ENCODE data around the gene PLIN1.

Gene PLIN1

DNA sequence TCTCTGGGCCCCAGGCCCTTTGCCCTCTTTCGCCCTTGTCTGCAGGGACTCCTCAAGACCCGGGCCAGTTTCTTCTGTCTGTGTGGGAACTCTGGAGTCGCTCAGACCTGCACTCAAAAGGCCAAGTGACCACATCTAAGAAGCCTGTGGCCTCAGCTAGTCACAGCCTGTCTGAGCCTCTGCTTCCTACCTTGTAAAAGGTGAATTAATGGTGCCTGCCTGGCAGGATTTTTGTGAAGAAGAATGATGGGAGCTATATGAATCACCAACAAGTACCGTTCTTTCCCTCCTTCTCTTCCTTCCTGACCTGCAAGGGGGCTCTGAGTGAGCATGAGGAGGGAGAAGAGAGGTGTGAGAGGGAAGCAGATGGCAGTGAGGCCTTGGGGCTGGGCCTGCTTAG lies 7.5 kb downstream of the PLIN1 start:
- no peak for FAIRE-seq

DNA sequence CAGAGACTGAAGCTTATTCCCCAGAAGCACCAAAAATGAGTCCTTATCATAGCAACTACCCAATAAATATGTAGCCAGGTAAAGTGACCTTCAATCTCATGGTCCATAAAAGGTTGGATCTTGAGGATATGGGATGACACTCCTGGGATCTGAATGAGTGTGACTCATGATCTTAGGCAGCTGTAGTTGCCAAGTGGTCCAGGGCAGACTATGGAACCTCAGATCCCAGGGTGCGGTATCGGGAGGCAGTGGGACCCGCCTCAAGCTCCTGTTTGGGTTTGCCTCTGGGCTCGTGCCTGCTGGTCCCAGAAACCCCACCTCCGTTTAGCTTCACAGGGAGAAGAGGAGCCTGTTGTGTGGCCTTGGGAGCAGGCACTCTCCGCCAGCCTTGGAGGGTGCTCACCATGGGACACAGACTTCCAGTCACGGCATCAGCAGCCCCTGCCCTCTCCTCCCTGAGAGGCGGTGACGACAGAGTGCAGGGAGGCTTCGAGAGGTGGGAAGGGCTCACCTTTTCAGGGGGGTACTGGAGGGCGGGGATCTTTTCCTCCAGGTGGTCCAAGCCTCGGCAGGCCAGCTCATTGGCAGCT lies 8.1 kb downstream of the PLIN1 start:
- no peak for FAIRE-seq

DNA sequence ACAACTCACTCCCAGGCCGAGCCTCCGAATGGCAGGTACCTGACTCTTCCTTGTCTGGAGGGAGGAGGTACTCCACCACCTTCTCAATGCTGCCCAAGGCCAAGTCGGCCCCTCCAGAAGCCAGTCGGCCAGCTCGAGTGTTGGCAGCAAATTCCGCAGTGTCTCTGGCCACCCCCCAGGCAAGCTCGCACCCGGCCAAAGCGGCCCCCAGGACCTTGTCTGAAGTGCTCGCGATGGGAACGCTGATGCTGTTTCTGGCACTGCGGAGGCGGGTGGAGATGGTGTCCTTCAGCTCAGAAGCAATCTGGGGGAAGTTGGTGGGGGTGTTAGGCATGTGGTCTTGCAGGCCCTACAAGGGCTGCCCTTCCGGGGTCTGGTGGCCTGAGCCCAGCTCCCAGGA lies 9.2 kb downstream of the PLIN1 start:
- FAIRE-seq = no peak

DNA sequence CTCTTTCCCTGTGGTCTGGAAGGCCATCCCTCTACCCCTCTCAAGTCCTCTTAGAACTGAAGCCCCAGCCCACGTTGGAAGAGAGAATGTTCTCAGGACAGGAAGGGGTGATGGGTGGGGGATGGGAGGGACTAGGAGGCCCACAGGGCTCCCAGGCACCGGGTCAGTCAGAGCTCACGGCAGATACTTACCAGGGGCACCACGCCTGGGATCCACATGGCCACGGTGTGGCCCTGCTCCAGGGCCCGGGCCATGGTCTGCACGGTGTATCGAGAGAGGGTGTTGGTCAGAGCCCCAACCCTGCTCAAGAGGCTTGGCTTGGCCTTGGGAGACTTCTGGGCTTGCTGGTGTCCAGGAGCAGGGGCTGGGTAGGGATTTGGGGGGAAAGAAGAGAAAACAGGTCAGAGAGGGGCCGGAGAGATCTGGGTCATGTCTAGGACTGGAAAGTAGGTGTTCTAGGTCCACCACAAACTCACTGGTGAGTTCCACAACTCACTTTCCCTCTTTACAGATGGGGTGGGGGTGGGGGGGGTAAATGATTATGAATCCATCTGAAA lies 9.8 kb downstream of the PLIN1 start:
- no peak for FAIRE-seq

GRCh38 chr15:89668171-89668570 lies 11.0 kb downstream of the PLIN1 start:
- FAIRE-seq = no peak

DNA sequence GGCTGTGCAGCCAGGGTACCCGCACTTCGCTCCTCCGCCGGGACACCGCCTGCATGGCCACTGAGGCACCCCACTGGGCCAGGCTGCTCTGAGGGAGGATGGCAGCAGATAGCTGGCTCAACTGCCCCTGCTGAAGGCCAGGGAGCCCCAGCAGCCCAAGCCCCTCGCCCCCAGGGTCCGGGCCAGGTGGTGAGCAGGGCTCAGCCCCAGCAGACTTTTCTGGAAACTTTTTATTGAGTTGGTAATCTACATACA lies 11.5 kb downstream of the PLIN1 start:
- FAIRE-seq = no peak

DNA sequence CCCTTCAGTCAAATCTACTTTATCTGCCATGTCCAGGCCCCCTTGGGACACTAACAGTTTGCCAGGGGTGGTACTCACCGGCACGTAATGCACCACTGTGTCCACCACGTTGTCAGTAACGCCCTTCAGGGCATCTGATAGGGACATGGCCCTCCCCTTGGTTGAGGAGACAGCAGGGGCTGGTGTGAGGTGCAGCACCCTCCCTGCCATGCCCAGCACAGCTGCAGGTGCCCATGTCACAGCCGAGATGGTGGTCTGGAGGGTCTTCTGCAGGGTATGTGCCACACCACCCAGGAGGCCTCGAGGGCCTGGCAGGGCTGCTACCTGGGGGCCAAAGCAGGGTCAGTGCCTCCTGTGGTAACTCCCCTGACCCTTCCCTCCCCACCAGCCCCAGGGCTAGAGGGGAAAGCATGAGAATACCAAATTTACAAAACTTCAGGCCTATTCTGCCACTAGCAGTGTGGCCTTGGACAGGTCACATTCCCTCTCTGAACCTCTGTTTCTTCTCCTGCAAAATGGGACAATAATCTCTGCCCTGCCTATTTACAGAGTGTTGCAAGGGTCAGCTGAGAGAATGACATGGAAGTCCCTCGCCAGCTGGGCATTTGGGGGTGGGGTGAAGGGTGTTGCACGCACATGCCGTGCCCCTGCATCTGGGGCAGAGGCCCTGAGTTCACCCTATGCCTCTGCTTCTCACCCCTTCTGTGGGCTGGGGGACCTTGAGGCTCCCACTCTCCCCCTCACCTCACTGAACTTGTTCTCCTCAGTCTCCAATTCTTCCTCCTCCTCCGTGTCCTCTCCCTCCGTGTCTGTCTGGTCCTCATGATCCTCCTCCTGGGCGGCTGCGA lies 12.1 kb downstream of the PLIN1 start:
- no peak for FAIRE-seq

- FAIRE-seq = no peak
These were observed 12.8 kb downstream of the PLIN1 start for GRCh38 chr15:89666184-89666857.

DNA sequence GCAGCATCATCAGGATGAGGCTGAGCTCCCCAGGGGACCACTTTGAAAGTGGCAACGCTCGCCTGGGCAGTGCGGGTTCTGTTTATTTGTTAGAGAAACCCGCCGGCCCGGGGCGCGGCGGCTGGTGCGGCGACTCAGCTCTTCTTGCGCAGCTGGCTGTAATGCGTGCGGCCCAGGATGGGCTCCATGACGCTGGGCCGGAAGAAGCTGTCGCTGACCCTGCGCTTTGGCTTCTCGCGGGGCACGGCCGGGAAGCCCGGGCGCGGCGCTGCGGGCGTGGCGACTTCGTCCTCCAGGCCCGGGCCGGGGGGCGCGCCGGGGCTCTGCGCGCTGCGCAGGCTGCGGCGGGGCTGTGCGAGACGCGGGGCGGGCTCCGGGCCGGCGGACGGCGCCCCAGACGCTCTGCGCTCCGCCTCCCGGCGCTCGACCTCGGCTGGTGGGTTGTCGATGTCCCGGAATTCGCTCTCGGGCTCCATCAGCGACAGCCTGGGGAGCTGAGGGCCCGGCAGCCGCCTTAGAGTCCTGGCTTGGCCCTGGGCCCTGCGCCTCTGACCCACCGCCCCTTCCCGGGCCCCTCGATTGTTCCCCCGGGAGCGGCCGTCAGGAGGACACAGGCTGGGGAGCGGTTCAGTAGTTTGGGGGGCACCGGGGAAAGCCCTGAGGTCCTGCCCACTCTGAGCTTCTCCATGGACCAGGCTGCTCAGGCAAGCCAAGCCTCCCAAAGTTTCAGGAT lies 13.6 kb downstream of the PLIN1 start:
- FAIRE-seq = no peak

DNA sequence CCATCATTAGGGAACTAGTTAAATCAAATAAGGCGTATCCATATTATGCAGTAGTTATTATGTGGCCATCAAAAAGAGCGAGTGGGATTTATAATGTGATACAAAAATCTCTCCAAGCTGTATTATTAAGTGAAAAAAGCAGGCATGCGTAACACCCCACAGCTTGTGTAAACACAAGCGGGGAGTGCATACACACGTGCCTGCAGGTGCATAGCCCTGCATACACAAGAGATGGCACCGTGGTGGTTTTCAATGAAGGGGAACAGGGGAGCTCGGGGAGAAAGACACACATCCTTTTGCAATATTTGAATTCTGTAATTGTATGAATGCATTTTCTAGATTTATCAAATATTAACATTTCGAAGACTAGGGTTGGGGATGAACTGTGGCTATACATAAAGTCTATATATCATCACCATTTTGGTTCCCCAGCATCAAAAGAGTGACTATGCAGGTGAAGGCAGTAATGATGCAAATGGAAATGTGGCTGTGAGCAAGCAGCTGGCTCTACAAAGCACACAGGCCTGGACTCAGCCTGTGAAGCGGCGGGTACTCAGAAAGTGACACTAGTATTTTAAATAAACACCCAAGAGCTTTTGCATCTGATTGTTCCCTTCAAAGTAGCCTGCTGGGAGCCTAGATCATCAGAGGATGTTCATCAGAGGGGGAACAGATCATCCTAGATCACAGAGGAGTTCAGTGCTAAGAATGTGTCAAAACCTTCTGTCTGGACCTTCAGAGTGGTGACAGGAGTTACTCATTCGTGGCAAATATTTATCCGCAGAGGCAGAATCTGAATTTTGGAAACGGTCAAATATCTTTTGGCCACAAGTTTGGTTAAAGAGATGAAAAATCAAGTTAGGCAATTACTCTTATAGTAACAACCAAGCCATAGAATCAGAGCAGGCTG lies 14.5 kb downstream of the PLIN1 start:
- FAIRE-seq = no peak

DNA sequence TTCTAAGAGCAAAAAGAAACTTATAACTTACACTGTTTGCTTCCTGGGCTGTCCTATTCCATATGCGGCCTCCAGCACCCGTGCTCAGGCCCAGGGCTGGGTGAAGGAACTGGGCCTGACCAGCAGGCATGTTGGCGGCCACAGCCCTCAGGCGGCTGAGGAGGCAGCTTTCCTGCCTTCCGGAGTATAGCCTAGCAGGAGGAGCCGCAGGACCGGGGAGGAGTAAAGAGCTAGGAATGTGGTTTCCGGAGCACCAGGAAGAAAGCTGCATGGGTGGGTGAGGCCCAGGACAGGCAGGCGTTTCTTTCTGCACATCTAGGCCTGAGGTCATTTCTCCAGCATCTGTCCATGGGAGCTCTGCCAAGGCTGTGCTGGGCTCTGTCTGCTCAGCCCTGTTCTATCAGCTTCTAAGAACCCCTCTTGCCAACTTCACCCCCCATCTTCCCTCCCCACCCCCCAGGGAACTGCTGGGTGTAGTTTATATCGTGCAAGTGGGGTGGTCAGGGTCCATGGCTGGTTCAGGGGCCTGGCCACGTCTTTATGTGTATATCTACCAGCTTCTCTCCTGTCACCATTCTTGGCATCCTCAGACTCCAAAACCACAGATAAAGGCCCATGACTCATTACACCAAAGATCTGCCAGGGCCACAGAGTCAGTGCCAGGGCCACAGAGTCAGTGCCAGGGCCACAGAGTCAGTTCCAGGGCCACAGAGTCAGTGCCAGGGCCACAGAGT lies 16.1 kb downstream of the PLIN1 start:
- FAIRE-seq = no peak

DNA sequence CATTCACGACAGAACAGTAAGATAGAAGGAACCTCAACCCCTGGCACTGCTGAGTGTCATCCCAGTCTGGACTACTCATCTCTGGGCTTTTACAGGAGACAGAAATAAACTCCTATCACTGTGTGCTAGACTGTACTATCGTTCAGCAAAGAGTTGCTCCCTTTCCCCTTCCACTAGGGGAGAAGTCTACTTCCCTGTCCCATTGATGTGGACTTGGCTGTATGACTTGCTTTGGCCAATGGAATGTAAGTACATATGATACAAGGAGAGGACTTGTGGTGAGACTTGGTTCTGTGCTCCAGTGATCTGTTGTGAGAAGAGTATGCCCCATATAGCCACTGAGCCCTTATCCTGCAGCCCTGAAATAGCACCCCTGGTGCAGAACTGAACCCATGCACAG lies 18.6 kb downstream of the PLIN1 start:
- no peak for FAIRE-seq

GRCh38 chr15:89659295-89659694 lies 19.9 kb downstream of the PLIN1 start:
- no peak for FAIRE-seq

DNA sequence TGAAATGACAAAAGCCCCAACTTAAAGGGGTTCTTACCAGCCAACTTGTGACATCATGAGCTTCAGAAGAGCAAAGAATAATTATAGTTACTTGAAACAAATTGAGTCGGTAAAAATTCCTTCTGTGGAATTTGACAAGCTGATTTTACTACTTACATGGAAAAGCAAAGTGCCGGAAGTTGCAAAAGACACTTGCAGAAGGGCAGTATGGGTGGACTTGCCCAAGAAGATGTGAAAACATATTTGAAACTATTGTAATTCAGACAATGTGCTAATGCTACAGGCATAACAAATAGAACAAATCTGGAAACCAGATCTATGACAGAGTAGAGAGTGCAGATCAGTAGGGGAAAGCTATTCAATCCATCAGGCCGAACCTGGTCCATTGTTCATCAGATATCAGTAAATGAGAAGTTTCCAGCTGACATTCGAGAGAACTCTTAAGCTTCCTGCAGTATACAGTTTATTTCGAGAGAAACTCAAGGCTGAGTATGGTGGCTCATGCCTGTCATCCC lies 21.4 kb downstream of the PLIN1 start:
- FAIRE-seq = no peak

GRCh38 chr15:89656116-89656815 lies 22.9 kb downstream of the PLIN1 start:
- no peak for FAIRE-seq

DNA sequence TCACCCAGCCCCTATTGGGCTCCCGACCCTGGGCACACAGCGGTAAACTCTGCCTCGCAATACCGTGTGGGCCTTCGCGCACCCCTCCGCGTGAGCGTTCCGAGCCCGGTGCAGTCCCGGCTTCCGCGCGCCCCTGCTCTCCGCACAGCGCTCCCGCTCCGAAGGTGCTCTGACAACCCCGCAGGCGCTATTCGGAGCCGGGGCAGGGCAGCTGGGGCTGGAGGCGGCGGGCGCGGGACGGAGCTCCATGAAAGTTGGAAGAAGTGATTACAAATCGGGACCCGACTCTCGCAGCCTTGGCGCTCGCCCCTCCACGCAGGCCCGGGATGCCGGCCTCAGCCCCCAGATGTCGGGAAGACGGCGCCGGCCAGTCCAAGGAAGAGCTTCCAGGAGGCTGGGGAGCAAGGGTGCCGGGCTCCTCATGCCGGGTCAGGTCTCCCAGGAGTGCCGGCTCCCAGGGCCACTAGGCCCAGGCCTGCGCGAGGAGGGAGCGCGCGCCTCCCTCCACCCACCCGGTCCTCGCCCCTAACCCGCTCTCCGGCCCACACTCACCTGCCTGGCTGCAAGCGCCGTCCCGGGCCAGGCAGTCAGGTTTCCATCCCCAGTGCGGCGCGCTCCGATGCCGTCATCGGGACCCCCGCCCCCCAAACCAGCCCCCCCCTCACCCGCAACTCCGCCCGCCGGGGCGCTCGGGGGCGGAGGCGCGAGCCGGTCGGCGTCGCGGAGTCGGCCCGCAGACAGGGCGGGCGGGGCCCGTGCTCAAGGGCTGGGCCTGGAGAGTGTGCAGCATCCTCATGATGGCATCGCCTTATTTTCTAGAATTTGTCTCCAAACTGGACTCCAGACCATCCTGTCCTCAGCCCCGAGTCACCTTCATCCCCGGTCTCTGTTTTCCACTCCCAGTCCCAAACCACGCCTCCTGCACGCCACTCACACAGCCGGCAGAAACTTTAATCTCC lies 24.0 kb downstream of the PLIN1 start, which contains the start of gene KIF7:
KIF7 (minus strand) TSS at position 621 of the 959 bp plus-strand sequence. CDS start 2,537 bp downstream, outside the sequence.
- FAIRE-seq = no peak

DNA sequence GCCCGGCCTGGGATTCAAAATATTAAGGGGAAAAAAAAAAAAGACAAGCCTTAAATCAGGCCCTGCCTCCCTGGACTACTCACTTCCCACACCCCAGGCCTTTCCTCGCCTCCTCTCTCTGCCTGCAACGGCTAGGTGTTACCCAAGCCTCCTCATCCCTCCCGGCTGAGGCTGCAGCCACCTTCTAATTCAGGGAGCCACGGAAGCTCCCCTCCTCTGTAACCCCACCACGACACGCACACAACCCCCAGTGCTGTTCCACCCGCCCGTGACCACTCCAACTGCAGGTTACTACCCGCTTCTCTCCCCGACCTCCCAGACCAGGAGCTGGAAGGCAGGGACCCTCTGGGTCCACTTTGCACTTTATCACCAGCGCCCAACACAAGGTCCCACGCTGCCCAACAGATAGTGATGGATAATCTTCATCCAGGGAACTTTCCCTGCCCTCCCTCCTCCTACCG lies 24.8 kb downstream of the PLIN1 start:
- no peak for FAIRE-seq

DNA sequence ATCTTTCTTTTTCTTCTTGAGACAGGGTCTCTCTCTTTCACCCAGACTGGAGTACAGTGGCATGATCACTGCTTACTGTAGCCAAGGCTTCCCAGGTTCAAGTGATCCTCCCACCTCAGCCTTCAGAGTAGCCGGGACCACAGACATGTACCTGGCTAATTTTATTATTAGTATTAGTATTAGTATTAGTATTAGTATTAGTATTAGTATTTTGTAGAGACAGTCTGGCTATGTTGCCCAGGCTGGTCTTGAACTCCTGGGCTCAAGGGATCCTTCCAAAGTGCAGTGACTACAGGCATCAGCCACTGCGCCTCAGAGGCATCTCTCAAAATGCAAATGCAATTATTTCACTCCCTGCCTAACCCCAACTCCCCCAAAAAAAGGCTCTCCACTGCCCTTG lies 25.6 kb downstream of the PLIN1 start:
- no peak for FAIRE-seq

GRCh38 chr15:89652666-89653065 lies 26.5 kb downstream of the PLIN1 start:
- FAIRE-seq = no peak

Measured in colon (tissue), 2 donors.